UCSD-AML1 (cell line): Measurements from ENCODE around the gene CDK5RAP2.

ENCODE experiments used
- DNase-seq: peaks from one replicate; lab custom pipeline; 2025; ENCODE audit not compliant: unreplicated experiment; lab: John Stamatoyannopoulos, UW

Gene CDK5RAP2

DNA sequence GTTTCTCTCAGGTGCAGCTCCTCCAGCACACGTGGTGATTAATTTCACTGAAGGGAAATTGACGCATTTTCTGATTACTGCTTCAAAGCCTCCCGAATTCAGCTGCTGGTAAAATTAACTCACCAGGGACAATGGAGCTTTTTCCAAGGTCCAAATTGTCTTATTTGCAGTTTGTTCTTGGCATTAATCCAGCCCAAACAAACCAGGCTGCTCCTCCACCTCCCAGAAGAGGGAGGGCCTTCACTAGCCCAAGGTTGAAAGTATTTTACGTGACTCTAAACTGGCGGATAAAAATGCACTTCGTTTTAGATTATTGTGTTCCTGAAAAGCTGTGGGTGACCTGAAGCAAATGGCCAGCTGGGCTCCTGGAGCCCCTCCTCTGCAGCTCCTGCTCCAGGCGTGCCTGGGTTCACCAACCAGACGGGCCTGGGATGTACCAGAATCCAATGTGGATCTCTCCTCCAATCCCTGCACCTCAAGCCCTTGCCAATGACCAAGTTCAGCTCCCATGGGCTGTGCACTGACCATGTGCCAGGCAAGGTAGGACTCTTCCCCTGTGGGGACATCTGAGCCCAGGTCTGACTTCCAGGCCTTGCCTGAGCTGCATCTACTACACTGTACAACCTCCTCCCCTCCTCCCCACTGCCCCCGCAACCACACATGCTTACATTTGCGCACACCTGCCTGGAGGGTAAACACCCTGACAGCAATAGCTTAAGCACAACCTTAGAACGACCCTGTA is 193.4 kb downstream of the CDK5RAP2 start:
- no peak for DNase-seq

DNA sequence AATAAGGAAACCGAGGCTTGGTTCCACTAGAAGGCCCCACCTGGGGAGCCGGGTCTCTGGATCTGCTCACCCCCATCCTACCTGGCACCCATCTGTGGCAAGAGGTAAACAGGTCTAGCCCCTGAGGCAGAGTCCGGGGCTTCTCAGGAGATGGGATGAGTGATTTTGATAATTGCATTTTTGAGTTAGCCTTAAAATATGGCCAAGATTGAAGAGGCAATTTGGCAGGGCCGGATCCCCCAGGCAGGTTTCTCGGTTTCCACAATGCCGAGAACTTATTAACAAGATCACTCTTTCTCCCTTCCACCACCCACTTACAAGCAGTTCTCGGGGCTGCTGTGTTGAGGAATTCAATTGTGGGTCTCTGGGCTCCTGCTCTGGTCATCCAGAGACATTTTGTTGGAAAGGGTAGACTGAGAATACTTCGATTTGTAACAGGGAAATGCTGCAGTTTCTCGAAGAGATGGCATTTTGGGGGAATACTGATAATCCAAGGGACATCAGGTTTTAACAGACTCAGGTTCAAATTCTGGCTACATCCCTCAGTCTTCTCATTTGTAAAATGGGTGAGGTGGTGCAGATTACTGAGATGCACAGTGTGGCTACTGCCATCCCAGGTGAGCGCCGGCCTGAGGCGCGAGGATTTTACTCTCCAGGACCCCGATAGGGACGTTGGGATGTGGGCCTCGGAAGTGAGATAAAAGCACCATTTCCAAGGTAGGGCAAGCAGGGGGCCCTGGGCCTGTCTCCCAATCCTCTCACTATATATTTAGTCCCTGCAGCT is 194.2 kb downstream of the CDK5RAP2 start:
- no peak for DNase-seq

DNA sequence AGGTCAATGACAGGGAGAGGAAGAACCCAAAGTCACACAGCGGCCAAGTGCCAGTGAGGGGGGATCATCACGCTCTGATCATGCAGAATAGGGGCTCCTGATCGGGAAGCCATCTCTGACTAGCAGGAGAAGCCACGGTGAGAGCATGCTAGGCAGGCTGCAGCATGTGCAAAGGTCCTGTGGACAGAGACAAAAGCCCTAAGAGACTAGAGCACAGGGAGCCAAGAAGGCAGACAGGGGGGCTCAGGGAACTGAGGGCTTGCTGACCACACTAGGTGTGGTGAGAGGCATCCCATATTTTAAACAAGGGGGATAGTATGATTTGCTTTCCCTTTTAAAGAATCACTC is 195.1 kb downstream of the CDK5RAP2 start:
- DNase-seq, result no peak

DNA sequence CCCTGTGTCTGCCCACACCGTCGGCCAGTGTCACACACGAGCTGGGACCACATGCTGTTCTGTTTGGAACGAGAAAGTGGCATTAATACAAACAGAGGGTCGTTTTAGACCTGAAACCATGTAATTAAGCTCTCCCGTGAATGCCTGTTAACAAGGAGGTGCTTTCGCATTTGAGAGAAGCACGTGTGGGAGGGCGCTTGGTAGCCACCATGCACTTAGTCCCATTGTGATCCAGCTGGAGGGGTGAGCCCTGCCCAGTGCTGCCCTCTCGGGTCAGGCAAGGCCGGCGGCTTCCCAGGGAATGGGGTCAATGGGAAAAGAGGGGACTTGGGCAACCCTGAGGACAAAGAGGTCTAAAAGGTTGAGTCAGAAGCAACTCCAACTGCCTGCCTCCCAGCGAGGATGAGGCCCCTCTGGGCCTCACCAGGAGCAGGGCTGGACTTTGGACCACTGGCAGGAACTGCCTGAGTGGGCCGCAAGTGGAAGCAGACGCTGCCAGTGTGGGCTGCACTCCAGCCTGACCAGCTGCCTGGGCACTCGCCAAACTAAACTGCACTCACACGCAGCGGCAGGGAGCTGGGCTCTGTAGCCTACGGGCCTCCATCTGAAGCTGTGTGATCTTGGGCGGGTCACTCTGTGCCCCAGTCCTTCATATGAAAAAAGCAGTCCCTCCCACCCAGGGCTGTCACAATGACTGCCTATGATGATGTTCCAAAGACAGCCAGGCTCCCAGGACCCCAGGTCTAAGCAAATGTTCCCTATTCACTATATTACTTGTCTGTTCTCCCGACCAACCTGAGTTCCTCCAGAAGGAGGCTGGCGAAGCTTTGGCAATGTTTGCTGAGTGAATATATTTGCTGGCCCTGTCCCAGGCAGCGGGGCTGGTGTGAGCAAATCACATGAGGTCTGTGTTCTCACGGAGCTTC is 195.7 kb downstream of the CDK5RAP2 start:
- DNase-seq, result no peak

DNA sequence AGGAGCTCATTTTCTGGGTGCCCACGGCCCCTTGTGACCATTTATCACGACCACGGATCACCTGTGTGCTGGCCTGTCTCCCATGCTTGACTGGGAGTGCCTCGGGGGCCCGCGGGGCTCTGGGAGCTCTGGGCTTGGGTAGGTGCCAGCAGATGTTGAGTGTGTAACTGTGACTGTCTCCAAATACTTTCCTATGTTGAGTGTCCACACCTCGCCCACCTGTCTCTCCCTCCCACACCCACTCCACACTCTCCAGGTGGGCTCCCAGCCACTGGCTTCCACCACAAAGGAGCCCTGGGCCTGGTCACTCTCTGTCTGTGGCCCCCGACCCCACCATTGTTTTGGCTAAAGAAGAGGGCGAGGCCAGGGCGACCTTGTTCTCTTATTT is 196.4 kb downstream of the CDK5RAP2 start:
- DNase-seq, result no peak

DNA sequence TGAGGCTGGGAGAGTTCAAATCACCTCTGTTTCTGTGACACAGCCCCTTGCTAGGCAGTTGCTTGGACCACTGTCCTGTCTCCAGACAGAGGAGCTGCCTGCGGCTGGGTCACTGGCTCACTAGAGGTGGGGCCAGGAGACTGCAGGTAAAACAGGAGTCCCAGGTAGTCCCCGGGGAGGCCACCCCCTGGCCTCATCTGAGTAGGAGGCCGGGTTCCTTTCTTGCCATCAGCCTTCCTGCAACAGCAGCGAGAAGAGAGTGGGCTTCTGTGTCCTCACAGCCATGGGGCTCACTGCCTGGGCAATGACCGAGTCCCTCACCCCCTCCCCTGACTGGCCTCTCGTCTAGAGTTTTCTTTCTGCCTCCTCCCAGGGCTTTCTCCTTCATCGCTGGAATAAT is 197.5 kb downstream of the CDK5RAP2 start:
- DNase-seq, result no peak

DNA sequence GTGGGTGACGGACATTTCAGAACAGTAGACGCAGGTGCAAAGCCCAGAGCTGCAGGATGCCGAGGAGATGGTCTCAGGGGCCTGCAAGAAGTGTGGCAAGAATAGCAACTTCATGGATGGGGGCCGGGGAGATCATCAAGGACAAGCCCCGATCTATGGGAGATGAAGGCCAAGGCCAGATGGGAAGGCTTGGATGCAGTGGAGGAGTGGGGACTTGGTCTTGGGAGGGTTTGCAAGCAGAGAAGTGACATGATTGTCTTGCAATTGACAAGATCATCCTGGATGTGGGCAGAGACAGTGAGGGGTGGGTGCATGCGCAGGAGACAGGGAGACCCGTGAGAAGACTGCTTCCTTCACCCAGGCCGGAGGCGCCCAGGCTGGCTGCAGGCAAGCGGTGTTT is 198.1 kb downstream of the CDK5RAP2 start:
- no peak for DNase-seq

DNA sequence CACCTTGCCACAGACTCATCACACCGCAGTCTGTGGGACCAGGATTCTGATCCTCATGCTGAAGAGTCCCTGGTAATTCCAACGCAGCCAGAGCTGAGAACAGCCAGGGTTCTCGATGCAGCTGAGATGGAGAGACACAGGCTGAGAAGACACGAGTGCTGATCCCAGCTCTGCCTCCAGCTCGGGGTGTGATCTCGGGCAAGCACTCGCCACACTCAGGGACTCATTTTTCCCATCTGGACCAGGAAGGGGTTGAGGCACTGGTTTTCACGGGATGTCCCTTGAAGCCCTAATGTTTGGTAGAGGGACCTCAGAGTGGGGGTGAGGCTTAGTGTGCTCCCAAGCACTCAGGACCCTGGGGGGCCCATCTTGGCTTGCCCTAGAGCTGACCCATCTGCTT is 200.4 kb downstream of the CDK5RAP2 start:
- no peak for DNase-seq

DNA sequence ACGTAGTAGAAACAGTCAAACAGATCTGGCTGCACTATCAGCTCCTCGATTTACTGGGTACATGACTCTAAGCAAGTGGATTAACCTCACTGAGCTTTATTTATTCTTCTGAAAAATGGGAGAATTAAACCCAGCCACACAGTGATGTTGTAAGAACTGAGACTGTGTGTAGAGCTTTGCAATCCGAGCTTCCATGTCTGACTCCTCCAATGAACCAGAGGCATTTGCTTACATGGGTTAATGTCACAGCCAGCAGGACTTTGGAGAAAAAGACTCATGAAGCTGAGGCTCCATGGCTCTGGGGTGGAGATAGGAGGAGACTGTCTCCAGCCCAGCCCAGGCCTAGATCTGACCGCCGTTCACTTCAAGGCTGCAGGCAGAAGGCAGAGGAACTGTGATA is 201.3 kb downstream of the CDK5RAP2 start:
- DNase-seq, result no peak

DNA sequence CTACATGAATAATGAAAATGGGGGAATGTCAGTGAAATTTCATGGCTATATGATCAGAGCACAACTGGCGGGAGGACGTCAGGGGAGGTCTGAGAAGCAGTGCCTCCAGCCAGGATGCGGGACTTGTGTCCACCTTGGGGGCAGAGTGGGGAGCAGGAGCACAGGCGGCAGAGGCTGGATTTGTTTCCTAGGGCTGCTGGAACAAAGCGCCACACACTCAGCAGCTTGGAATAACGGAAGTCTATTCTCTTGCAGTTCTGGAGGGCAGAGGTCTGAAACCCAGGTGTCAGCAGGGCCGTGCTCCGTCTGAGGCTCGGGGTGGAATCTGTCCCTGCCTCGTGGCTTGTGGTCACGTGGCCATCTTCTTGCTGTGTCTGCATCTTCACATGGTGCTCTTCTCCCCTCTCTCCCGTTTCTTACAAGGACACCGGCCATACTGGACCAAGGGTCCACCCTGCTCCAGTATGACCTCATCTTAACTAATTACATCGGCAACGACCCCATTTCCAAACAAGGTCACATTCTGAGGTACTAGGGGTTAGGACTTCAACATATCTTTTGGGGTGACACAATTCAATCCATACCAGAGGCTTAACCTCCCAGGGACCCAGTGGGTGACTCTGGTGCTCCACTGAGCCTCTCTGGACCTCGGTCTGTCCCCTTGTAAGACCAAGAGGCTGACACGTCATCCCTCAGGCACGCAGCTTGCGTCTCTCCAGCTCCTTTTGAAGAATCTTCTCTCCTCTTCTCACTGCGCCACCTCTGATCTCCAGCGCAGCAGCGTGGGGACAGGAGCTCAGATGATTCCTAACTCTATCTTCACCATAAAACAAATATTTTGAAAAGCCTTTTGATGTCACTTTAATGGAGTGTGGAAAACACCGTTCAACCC is 202.5 kb downstream of the CDK5RAP2 start:
- DNase-seq, result no peak

DNA sequence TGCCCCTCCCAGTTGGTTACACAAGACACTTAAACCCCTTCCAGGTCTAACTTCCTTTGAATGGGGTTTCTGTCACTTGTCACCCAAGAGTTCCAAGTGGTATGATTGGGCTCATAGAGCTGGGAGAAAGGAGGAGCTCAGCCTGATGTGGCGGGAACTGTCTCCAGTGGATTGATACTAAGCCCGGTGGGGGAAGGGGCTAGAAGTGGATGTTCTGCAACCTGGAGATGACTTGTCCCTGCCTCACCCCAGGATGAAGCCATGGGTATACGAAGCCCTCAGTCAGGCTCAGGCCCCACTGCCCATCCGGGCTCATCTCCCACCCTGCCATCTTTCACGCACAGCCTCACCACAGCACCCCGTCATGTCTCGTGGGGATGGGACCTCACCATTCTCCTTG is 203.9 kb downstream of the CDK5RAP2 start:
- DNase-seq, result no peak

DNA sequence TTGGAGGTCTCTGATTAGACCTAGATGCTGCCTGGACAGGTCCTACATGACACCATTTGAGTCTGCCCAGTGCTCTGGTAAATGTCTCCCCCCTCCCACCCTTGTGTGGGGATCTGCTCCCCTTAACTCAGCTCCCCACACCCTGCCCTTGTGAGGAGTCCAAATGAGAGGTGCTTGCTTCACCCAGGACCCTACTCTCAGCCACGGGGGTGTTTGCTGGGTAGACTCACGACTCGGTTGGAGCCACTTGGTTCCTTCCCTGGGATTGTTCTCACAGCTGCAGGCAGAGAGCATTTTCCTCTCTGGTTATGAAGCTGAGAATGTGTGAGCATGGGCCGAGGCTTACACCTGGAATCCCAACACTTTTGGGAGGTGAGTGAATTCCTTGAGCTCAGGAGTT is 204.7 kb downstream of the CDK5RAP2 start:
- DNase-seq, result no peak

DNA sequence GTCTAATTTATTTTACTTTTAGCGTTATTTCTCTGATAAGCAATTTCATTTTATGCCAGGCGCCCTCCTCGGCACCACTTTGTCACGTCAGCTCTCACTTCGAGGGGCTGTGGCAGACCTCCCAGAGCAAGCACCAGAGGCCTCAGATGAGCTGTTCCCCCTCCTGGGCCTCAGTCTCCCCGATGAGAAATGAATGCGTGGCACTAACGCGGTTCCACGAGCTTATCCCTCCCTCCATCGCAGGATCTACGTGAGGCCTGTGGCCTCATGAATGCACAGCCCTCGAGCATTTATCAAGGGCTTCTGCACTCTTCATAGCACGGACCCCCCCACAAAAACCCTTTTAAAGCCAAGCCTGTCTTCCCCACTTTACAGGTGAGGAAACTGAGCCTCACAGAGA is 205.2 kb downstream of the CDK5RAP2 start:
- no peak for DNase-seq

DNA sequence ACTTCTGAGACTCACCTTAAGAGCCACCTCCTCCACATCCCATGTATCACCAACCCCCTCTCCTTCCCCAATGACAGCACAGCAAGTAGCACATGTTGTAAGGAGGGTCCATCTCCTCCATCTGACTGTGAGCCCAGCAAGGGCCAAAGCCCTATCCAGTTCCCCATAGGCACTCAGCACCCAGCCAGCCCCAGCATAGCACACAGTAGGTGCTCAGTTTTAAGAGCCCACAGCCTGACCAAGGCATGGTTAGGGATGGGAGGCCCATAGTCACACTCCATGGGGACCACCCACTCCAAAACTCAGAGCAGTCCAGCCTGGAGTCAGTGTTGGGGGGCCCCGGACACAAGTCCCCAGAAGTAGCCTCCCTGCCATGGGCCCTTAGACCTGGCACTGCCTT is 205.7 kb downstream of the CDK5RAP2 start:
- DNase-seq, result no peak

DNA sequence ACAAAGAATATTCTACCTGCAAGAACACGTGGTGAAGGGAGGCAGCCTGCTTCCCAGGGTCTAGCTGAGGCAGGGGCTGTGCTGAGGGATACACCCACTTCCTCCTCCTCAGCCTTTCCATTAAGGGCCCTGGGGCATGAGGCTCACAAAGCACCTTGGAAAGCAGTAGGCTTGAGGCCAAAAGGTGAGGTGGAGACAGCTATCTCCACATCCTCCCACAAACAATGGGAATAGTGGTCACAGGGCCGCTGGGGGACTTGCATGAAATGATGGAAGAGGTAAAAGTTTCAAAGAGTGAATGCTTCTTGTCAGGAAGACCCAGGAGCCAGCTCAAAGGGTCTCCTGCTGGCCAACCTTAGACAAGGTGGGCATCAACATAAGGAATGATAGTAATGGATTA is 207.9 kb downstream of the CDK5RAP2 start:
- DNase-seq, result no peak

DNA sequence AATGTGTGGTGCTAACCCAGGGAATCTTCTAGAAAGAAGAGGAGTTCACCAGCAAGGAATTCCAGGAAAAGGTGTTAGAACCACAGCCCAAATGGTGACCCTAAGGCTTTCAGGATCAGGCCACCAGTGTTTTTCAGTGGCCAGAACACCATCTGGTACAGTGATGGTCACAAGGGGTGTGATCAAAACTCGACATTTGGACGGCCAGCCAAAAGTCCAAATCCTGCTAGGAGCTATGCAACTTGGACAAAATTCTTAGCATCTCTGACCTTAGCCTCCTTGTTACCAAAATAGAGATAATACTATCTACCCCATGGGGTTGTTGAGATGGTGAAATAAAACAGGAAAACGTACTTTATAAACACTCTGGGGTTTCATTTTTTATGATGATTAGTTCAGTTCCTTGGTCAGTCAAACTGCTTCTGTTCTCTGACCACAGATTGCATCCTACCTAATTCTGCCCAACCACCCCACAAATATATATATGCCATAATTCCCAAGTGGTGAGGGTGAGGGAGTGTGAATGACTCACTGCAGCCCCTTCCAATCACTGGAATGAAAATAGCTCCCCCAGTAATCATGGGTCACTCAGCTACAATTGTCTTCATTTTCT is 210.3 kb downstream of the CDK5RAP2 start:
- DNase-seq, result no peak

DNA sequence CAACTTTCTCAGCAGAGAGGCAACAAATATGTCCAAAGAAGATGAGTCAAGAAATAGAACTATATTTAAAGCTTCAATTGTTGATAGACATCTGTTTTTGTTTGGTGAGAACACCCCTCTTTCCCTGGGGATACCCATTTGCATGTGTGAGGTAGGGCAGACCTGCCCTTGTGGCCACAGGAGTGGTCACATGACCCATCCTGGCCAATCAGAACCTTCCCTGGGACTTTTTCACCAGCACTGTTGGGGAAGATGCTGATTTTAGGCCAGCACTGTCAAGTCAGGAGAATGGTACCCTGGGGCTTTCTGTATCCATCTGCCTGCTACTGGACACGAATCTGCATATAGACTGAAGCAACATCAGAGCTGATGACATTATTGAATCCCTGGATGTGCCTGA is 211.2 kb downstream of the CDK5RAP2 start:
- no peak for DNase-seq

DNA sequence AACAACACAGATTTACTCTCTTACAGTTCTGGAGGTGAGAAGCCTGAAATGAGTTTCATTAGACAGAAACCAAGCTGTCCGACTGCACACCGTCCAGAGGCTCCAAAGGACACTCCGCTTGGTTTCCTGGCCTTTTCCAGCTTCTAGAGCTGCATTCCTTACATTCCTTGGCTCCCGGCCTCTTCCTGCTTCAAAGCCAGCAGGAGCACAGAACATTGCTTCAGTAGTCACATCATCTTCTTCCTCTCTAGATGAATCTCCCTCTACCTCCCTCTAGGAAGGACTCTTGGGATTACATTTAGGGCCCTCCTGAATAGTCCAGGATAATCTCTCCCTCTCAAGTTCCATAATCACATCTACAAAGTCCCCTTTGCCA is 213.3 kb downstream of the CDK5RAP2 start:
- DNase-seq, result no peak

DNA sequence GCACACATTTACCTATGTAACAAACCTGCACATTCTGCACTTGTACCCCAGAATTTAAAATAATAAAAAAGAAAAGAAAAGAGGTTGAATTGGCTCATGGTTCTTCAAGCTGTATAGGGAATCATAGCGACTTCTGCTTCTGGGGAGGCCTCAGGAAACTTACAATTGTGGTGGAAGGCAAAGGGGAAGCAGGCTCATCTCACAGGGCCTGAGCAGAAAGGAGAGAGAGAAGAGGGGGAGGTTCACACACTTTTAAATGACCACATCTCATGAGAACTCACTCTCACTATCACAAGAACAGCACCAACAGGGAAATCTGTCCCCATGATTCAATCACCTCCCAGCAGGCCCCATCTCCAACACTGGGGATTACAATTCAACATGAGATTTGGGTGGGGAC is 214.6 kb downstream of the CDK5RAP2 start:
- DNase-seq, result no peak

DNA sequence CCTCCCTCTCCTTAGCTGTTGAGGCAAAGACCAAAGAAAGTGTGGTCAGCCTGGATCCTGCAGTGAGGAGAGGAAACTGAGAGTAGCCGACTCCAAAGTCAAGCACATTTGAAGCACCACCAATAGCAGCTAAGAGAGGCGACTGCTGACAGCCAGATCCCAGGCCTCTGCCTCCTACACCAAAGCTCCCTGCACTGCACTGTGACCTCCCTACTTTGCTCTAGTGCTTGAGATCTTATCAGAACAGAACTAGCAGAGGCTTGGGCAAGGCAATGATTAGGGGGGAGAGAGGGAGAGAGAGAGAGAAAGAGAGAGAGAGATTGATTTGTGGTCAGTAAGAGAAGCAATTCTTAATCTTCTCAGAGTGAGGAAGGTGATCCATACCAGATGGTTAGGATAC is 216.3 kb downstream of the CDK5RAP2 start:
- DNase-seq, result no peak
